K562 treated with DMSO at 1 percent for 12 hours (cell line): ENCODE data around the gene WNT9A. TPM values are rescaled to one million over a fixed set of nuclear protein-coding genes. Genes with fewer than 3 reads are reported as not detected.

Experiments
- total RNA-seq: library from RNA; unstranded; fragments of 300-600 nt; gene quantifications from 2 replicates; pipeline ENCODE4 v1.2.3, GENCODE V29; 2022; ENCODE audit not compliant: insufficient read depth

Gene WNT9A
- total RNA-seq, result 0.25 and 0.38 TPM in 2 replicates

GRCh38 chr1:227947676-227948492 lies at the start of gene WNT9A:
Gene WNT9A (minus strand): TSS chr1:227947932. CDS start chr1:227947887, 45 bp downstream.

Other genes starting within 250 kb of the WNT9A start
- gene JMJD4, start 212.6 kb downstream of the WNT9A start, total RNA-seq, result 14.4 and 14.5 TPM in 2 replicates
- 49.4 and 52.7 TPM in 2 replicates for gene SNAP47, start 212.5 kb downstream of the WNT9A start, total RNA-seq
- gene PRSS38, start 132.3 kb downstream of the WNT9A start, total RNA-seq, result 0.59 and 1.3 TPM in 2 replicates
- gene WNT3A, start 59.1 kb upstream of the WNT9A start, total RNA-seq, result not detected in 2 replicates
- 456 and 567 TPM in 2 replicates for gene ARF1, start 134.8 kb upstream of the WNT9A start, total RNA-seq
- gene C1orf35, start 155.4 kb upstream of the WNT9A start, total RNA-seq, result 41.2 and 55.0 TPM in 2 replicates
- gene MRPL55, start 161.4 kb upstream of the WNT9A start, total RNA-seq, result 122 and 168 TPM in 2 replicates
- gene GUK1, start 192.3 kb upstream of the WNT9A start, total RNA-seq, result 371 and 501 TPM in 2 replicates
- 0.65 and 0.74 TPM in 2 replicates for gene GJC2, start 202.0 kb upstream of the WNT9A start, total RNA-seq
- gene IBA57, start 217.9 kb upstream of the WNT9A start, total RNA-seq, result 3.9 and 6.8 TPM in 2 replicates